GM18909 (cell line): Measurements from ENCODE around the gene RAD51B.
"Not testable (repeated sequence)": the region's sequence is repeated elsewhere in the genome, so short reads cannot be mapped to it uniquely, and the experiment has no call there.

Experiments
- ATAC-seq: cut with Tn5 transposase; IDR thresholded peaks from one replicate; pipeline ENCODE4 v1.9.1; 2021; ENCODE audit warnings: mild to moderate bottlenecking; ENCODE audit not compliant: unreplicated experiment, poor library complexity

The RAD51B gene

GRCh38 chr14:68014771-68015170, 195.2 kb downstream of the RAD51B start:
- no peak for ATAC-seq

GRCh38 chr14:68015356-68016254, 196.0 kb downstream of the RAD51B start:
- no peak for ATAC-seq

- ATAC-seq = no peak
These were observed 196.8 kb downstream of the RAD51B start for GRCh38 chr14:68016255-68016914.

- ATAC-seq = no peak
These were observed 199.0 kb downstream of the RAD51B start for GRCh38 chr14:68018598-68018997.

- ATAC-seq = no peak
These were observed 200.9 kb downstream of the RAD51B start for GRCh38 chr14:68020493-68020892.

- ATAC-seq = no peak
These were observed 201.6 kb downstream of the RAD51B start for GRCh38 chr14:68020999-68021663.

GRCh38 chr14:68027276-68027675, 207.7 kb downstream of the RAD51B start:
- ATAC-seq = no peak

- no peak for ATAC-seq
These were observed 208.5 kb downstream of the RAD51B start for GRCh38 chr14:68028075-68028474.

GRCh38 chr14:68031011-68031410, 211.4 kb downstream of the RAD51B start:
- ATAC-seq = not testable (repeated sequence)

GRCh38 chr14:68032154-68032553, 212.6 kb downstream of the RAD51B start:
- no peak for ATAC-seq

- no peak for ATAC-seq
These were observed 213.9 kb downstream of the RAD51B start for GRCh38 chr14:68033336-68033932.

GRCh38 chr14:68034896-68035295, 215.3 kb downstream of the RAD51B start:
- ATAC-seq = no peak

GRCh38 chr14:68036202-68036601, 216.6 kb downstream of the RAD51B start:
- no peak for ATAC-seq

- ATAC-seq = no peak
These were observed 220.0 kb downstream of the RAD51B start for GRCh38 chr14:68039593-68039992.

- ATAC-seq = no peak
These were observed 221.2 kb downstream of the RAD51B start for GRCh38 chr14:68040633-68041369.

- no peak for ATAC-seq
These were observed 222.3 kb downstream of the RAD51B start for GRCh38 chr14:68041876-68042354.

- ATAC-seq = no peak
These were observed 223.1 kb downstream of the RAD51B start for GRCh38 chr14:68042586-68043210.

- no peak for ATAC-seq
These were observed 224.2 kb downstream of the RAD51B start for GRCh38 chr14:68043752-68044151.

- ATAC-seq = no peak
These were observed 228.3 kb downstream of the RAD51B start for GRCh38 chr14:68047906-68048305.
